Keratinocyte (primary cell): ENCODE data around the gene MALAT1.
"Not testable (repeated sequence)": the region's sequence is repeated elsewhere in the genome, so short reads cannot be mapped to it uniquely, and the experiment has no call there.

Experiments used
- CTCF ChIP-seq, 3 experiments: IDR thresholded peaks in 1 of 3; conservative IDR thresholded peaks in 1 of 3; optimal IDR thresholded peaks in 1 of 3; 2 replicates in 2 of 3; 3 replicates in 1 of 3; pipeline versions ENCODE3 to v1.5.1; 2011; ENCODE audit warnings: low read length in 3 of 3, mild to moderate bottlenecking in 3 of 3, moderate library complexity in 2 of 3, control low read depth in 1 of 3, inconsistent platforms in 1 of 3; ENCODE audit not compliant: insufficient read depth in 2 of 3; ENCODE audit errors: extremely low read depth in 1 of 3
- EZH2 ChIP-seq: IDR thresholded peaks from one replicate; pipeline ENCODE4 v1.6.1; 2012; ENCODE audit warnings: inconsistent platforms, mild to moderate bottlenecking, low read length, moderate library complexity

GRCh38 chr11:65472588-65473277 lies 26.1 kb upstream of the MALAT1 start:
- not testable (repeated sequence) for TF ChIP-seq CTCF (optimal IDR thresholded peaks at IDR 0.05 in 1 of 3, IDR thresholded peaks at IDR 0.05 in 1 of 3, conservative IDR thresholded peaks at IDR 0.05 in 1 of 3; ENCODE audit: extremely low read depth in 1 of 3, insufficient read depth in 2 of 3, low read length in 3 of 3); EZH2
